ENCODE measurements around the gene PTPRR.

Gene PTPRR

GRCh38 chr12:70618371-70618770 lies 302.2 kb downstream of the PTPRR start:
- peaks cover 17% of the 10 kb centered on the region for H3K4me1 ChIP-seq (ENCODE audit: insufficient read depth, low read length)
- H3K36me3 ChIP-seq (ENCODE audit: insufficient read depth, low read length) = no peaks in the 10 kb centered on the region
- H3K9me3 ChIP-seq (ENCODE audit: control insufficient read depth, insufficient read depth, low read length) = no peaks in the 10 kb centered on the region
- no peak overlapping the region for H3K9ac ChIP-seq (ENCODE audit: low read depth, low read length)

GRCh38 chr12:70617450-70617849 lies 303.1 kb downstream of the PTPRR start:
- H3K9me3 ChIP-seq (ENCODE audit: control insufficient read depth, insufficient read depth, low read length) = no peaks in the 10 kb centered on the region
- H3K36me3 ChIP-seq (ENCODE audit: insufficient read depth, low read length) = no peaks in the 10 kb centered on the region
- peaks cover 17% of the 10 kb centered on the region for H3K4me1 ChIP-seq (ENCODE audit: insufficient read depth, low read length)
- no peak overlapping the region for H3K9ac ChIP-seq (ENCODE audit: low read depth, low read length)

- Histone ChIP-seq H3K9me3 (ENCODE audit: control insufficient read depth, insufficient read depth, low read length) (no peaks in the 10 kb centered on the region), H3K36me3 (ENCODE audit: insufficient read depth, low read length) (no peaks in the 10 kb centered on the region), H3K9ac (ENCODE audit: low read depth, low read length) (no peak overlapping the region), H3K4me1 (ENCODE audit: insufficient read depth, low read length) (peaks cover 17% of the 10 kb centered on the region)
These were observed 305.2 kb downstream of the PTPRR start for GRCh38 chr12:70615174-70615866.

- peaks cover 8% of the 10 kb centered on the region; the same call in 1 of the 2 replicates for H3K4me1 ChIP-seq (ENCODE audit: insufficient read depth, low read length)
- H3K36me3 ChIP-seq (ENCODE audit: insufficient read depth, low read length) = no peaks in the 10 kb centered on the region; the same call in 1 of the 2 replicates
- H3K9me3 ChIP-seq (ENCODE audit: control insufficient read depth, insufficient read depth, low read length) = no peaks in the 10 kb centered on the region; the same call in 1 of the 2 replicates
- peak overlapping the region; percentile 65 for H3K9ac ChIP-seq (ENCODE audit: low read depth, low read length)
These were observed 310.6 kb downstream of the PTPRR start for GRCh38 chr12:70609739-70610491.

GRCh38 chr12:70609203-70609602 lies 311.3 kb downstream of the PTPRR start:
- H3K4me1 ChIP-seq (ENCODE audit: insufficient read depth, low read length) = peaks cover 3% of the 10 kb centered on the region; the same call in 1 of the 2 replicates
- peak overlapping the region; percentile 65; the same call in 1 of the 2 replicates for H3K9ac ChIP-seq (ENCODE audit: low read depth, low read length)
- peaks cover 5% of the 10 kb centered on the region; the same call in 1 of the 2 replicates for H3K9me3 ChIP-seq (ENCODE audit: control insufficient read depth, insufficient read depth, low read length)
- H3K36me3 ChIP-seq (ENCODE audit: insufficient read depth, low read length) = no peaks in the 10 kb centered on the region; the same call in 1 of the 2 replicates

- Histone ChIP-seq H3K9ac (ENCODE audit: low read depth, low read length) (no peak overlapping the region), H3K9me3 (ENCODE audit: control insufficient read depth, insufficient read depth, low read length) (peaks cover 5% of the 10 kb centered on the region; the same call in 1 of the 2 replicates), H3K36me3 (ENCODE audit: insufficient read depth, low read length) (no peaks in the 10 kb centered on the region; the same call in 1 of the 2 replicates), H3K4me1 (ENCODE audit: insufficient read depth, low read length) (0 out of 2 replicates have a peak, but pooled peaks cover 3% of the 10 kb centered on the region)
These were observed 312.4 kb downstream of the PTPRR start for GRCh38 chr12:70608184-70608583.

- Histone ChIP-seq H3K36me3 (ENCODE audit: insufficient read depth, low read length) (no peaks in the 10 kb centered on the region; the same call in 1 of the 2 replicates), H3K4me1 (ENCODE audit: insufficient read depth, low read length) (0 out of 2 replicates have a peak, but pooled peaks cover 3% of the 10 kb centered on the region), H3K9ac (ENCODE audit: low read depth, low read length) (no peak overlapping the region), H3K9me3 (ENCODE audit: control insufficient read depth, insufficient read depth, low read length) (peaks cover 5% of the 10 kb centered on the region; the same call in 1 of the 2 replicates)
These were observed 313.4 kb downstream of the PTPRR start for GRCh38 chr12:70607107-70607506.

- Histone ChIP-seq H3K36me3 (ENCODE audit: insufficient read depth, low read length) (no peaks in the 10 kb centered on the region; the same call in 1 of the 2 replicates), H3K9me3 (ENCODE audit: control insufficient read depth, insufficient read depth, low read length) (peaks cover 5% of the 10 kb centered on the region; the same call in 1 of the 2 replicates), H3K4me1 (ENCODE audit: insufficient read depth, low read length) (0 out of 2 replicates have a peak, but pooled peaks cover 3% of the 10 kb centered on the region), H3K9ac (ENCODE audit: low read depth, low read length) (no peak overlapping the region)
These were observed 314.6 kb downstream of the PTPRR start for GRCh38 chr12:70605976-70606375.

- H3K4me1 ChIP-seq (ENCODE audit: insufficient read depth, low read length) = 0 out of 2 replicates have a peak, but pooled peaks cover 3% of the 10 kb centered on the region
- peaks cover 5% of the 10 kb centered on the region; the same call in 1 of the 2 replicates for H3K9me3 ChIP-seq (ENCODE audit: control insufficient read depth, insufficient read depth, low read length)
- no peak overlapping the region for H3K9ac ChIP-seq (ENCODE audit: low read depth, low read length)
- no peaks in the 10 kb centered on the region; the same call in 1 of the 2 replicates for H3K36me3 ChIP-seq (ENCODE audit: insufficient read depth, low read length)
These were observed 315.9 kb downstream of the PTPRR start for GRCh38 chr12:70604662-70605061.

GRCh38 chr12:70603044-70603443 lies 317.5 kb downstream of the PTPRR start:
- Histone ChIP-seq H3K4me1 (ENCODE audit: insufficient read depth, low read length) (no peaks in the 10 kb centered on the region), H3K9me3 (ENCODE audit: control insufficient read depth, insufficient read depth, low read length) (peaks cover 5% of the 10 kb centered on the region; the same call in 1 of the 2 replicates), H3K9ac (ENCODE audit: low read depth, low read length) (no peak overlapping the region), H3K36me3 (ENCODE audit: insufficient read depth, low read length) (no peaks in the 10 kb centered on the region; the same call in 1 of the 2 replicates)

- Histone ChIP-seq H3K36me3 (ENCODE audit: insufficient read depth, low read length) (no peaks in the 10 kb centered on the region), H3K4me1 (ENCODE audit: insufficient read depth, low read length) (peaks cover 4% of the 10 kb centered on the region; the same call in 1 of the 2 replicates), H3K9ac (ENCODE audit: low read depth, low read length) (no peak overlapping the region), H3K9me3 (ENCODE audit: control insufficient read depth, insufficient read depth, low read length) (no peaks in the 10 kb centered on the region)
These were observed 321.9 kb downstream of the PTPRR start for GRCh38 chr12:70598467-70599193.

GRCh38 chr12:70592664-70593063 lies 327.9 kb downstream of the PTPRR start:
- Histone ChIP-seq H3K9me3 (ENCODE audit: control insufficient read depth, insufficient read depth, low read length) (no peaks in the 10 kb centered on the region), H3K9ac (ENCODE audit: low read depth, low read length) (no peak overlapping the region), H3K36me3 (ENCODE audit: insufficient read depth, low read length) (no peaks in the 10 kb centered on the region)

GRCh38 chr12:70590549-70591226 lies 329.9 kb downstream of the PTPRR start:
- Histone ChIP-seq H3K9ac (ENCODE audit: low read depth, low read length) (no peak overlapping the region), H3K4me1 (ENCODE audit: insufficient read depth, low read length) (no peaks in the 10 kb centered on the region), H3K36me3 (ENCODE audit: insufficient read depth, low read length) (no peaks in the 10 kb centered on the region), H3K9me3 (ENCODE audit: control insufficient read depth, insufficient read depth, low read length) (0 out of 2 replicates have a peak, but pooled peaks cover 2% of the 10 kb centered on the region)

More at GRCh38 chr12:70592664-70593063, 327.9 kb downstream of the PTPRR start:
- H3K4me1 ChIP-seq (ENCODE audit: insufficient read depth, low read length) = peaks cover 4% of the 10 kb centered on the region; the same call in 1 of the 2 replicates
